SW 1271 (cell line): ENCODE data around the gene MTM1.

Experiments
- DNase-seq, 2 experiments: peaks; one replicate each; lab custom pipeline; 2025; lab: John Stamatoyannopoulos, UW

The MTM1 gene

DNA sequence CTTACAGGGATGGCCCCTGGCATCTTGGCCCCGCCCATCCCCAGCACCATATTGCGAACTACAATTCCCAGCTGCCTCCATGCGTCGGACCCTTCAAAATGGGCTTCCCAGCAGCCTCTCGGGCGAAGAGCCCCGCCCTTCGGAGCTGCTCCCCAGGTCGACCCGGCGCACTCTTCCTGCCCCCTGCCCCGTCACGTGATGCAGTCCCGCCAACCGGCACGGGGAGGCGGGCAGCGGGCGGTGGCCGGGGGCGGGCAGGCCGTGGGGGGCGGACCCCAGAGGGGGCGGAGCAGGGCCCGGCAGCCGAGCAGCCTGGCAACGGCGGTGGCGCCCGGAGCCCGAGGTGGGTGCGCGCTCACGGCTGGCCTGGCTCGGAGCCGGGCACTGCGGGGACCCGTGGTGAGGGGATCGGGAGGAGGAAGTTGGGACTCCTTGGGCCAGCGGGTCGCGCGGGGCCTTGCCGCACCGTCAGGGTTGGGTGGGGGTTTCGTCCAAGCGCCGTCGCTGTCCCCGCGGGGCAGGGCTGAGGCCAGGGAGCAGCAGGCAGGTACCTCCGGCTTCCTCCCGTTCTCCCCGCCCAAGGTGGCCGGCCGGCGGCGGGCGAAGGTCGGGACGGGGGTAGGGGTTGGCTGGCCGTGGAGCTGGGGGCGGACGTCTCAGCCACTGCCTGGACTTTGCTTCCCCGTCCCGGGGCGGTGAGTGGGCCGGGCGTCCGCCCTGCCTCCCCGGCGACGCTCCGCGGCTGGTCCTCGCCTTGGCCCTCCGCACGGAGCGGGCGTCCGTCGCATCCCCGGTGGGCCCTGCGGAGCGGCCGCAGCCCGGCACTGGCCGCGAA lies at the start of gene MTM1:
TSS of gene MTM1 (plus strand) at position 302 of the 835 bp plus-strand sequence. CDS start 23,994 bp downstream, outside the sequence.
- peak; percentile 82 to 92 for DNase-seq

DNA sequence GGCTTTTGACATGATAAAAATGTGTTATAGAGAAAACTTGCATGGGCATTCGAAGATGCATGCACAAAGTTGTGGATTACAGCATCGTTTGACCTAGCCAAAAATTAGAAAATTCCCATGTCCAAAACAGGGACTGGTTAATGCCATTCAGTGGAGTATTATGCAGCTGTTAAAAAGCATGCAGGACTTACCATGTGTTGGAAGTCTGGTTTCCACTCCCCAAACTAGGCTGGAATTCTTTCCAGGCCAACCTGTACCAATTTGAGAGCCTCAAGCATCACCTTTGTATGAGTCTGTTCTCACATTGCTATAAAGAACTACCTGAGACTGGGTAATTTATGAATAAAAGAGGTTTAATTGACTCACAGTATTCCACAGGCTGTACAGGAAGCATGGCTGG lies 45.9 kb upstream of the MTM1 start:
- no peak for DNase-seq

- no peak for DNase-seq
Observed at GRCh38 chrX:150525061-150525919, 43.1 kb upstream of the MTM1 start.

DNA sequence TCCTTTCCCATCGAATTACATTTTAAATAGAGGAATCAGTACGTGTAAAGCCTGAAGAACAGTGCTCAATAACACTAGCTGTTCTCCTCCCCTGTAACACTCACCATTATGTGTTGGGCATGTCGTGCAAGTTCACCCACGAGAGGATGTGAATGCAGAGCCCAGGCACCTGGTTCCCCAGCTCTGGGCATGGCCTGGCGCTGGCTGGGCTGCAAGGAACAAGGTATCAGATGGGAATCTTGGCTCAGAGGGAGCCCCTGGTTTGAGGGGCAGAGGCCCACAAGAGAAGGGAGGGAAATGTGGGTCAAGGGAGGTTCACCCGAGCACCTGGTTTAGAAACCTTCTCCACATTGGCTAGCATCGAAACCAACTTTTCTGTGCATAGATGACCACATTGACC lies 41.7 kb upstream of the MTM1 start:
- DNase-seq = no peak

DNA sequence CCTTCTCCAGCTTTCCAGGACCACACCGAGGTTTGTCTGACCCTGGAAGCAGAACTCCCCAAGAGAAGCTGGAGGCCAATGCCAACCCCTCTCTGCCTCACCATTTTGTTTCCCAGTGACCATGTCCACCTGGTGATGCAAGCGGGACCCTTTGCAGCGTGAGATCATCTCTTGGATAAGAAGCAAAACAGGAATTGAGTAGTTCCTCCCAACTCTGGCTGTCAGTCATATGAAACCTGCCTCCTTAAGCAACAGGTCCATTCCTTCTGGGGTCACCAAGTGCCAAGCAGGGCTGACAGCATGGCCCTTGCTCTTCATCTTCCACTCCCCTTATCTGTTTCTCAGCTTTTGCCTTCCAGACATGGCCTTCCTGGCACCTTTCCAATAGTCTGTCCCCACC lies 41.3 kb upstream of the MTM1 start:
- DNase-seq = no peak

DNA sequence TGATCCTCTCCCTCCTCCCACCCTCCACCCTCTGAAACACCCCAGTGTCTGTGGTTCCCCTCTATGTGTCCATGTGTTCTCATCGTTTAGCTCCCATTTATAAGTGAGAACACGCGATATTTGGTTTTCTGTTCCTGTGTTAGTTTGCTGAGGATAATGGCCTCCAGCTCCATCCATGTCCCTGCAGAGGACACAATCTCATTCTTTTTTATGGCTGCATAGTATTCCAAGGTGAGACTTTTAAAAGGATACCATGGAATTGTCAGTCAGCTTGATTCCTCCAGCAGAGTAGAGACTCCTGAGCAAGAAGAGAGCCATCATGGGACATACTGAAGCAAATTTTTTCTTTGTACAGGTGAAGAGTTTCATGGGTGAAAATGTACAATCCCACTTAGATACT lies 38.8 kb upstream of the MTM1 start:
- DNase-seq = no peak

DNA sequence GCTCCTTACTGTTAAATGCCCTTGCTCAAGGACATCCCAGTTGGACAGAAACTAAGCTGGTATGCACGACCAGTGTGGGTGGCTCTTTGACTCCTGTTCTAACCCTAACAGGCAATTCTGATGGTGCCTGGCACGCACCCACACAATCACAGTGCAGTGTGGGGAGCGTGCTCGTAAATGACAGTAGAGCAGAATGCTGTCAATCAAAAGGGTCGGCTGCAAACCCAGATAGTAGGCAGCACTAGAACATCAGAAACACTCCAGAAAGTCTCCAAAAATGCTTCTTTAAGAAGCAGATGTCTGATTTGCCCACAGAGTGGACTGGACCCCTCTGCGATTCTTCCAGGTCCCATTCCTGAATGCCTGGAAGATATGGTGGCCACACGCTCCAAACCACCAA lies 37.6 kb upstream of the MTM1 start:
- DNase-seq = no peak

GRCh38 chrX:150531467-150531866 lies 37.0 kb upstream of the MTM1 start:
- no peak for DNase-seq

- DNase-seq = no peak
Observed at GRCh38 chrX:150533863-150534262, 34.6 kb upstream of the MTM1 start.

GRCh38 chrX:150536455-150537116 lies 31.8 kb upstream of the MTM1 start:
- peak in 1 of 2 experiments; percentile 2 for DNase-seq

DNA sequence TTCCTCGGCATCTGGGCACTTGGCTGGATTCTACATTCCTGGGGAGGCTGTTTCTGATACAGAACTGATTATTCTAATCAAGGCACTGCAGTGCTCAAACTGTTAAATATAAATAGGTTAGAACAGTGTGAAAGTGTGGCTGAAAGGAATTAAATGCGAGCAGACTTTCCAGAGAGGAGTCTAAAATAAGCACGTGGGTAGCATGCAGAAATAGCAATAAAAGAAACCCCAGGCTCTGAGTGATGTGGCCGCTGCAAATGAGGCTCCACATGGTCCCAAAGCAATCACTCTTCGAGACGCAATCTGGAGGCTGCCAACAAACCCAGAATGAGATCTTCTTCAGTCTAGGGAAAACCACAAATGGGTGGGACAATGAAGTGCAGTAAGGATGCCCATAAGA lies 30.6 kb upstream of the MTM1 start:
- no peak for DNase-seq

- no peak for DNase-seq
Observed at GRCh38 chrX:150540965-150541364, 27.5 kb upstream of the MTM1 start.

DNA sequence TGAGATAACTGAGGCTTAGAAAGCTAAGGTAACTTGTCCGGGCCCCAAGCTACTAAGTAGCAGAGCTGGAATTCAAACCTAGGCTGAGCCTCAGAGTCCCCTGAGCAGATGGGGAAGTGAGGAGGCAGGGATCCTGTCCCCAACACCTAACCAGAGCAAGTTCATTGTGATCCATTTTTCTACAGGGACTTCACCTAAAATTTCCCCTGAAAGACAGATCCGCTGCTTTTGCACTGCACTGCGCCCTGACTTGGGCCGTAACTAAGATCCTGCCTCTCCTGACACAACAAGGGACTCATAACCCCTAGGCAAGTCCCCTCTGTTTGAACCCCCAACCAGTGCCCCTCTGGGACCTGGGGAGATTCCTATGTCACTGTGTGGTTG lies 25.6 kb upstream of the MTM1 start:
- no peak for DNase-seq

- no peak for DNase-seq
Observed at GRCh38 chrX:150543230-150544155, 24.9 kb upstream of the MTM1 start.

- no peak for DNase-seq
Observed at GRCh38 chrX:150544222-150544787, 24.1 kb upstream of the MTM1 start.

GRCh38 chrX:150544835-150545770 lies 23.3 kb upstream of the MTM1 start:
- DNase-seq = no peak

- DNase-seq = no peak
Observed at GRCh38 chrX:150546711-150547153, 21.7 kb upstream of the MTM1 start.

- no peak for DNase-seq
Observed at GRCh38 chrX:150547375-150548115, 20.9 kb upstream of the MTM1 start.

DNA sequence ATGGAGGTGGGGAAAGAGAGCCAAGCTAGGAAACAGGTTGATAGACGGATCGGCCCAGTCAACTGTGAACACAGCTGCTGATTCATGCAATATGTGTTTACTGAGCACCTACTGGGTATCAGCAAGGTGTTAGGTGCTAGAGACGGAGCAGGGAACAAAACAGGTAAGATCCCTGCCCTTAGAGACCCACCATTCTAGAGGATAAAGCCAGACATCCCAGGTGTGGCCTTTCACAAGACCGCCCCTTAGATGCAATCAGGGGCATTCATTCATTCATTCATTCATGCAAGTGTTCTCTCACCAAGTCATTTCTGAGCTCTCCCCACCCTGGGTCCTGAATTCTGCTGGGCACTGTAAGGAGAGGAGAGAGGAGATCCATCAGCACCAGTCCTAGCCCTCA lies 20.2 kb upstream of the MTM1 start:
- no peak for DNase-seq
